GM21619 (cell line): ENCODE data around the gene DCST2.

ENCODE experiments used
- ATAC-seq: cut with Tn5 transposase; IDR thresholded peaks from one replicate; pipeline ENCODE4 v1.9.1; 2021; ENCODE audit not compliant: unreplicated experiment

The DCST2 gene

DNA sequence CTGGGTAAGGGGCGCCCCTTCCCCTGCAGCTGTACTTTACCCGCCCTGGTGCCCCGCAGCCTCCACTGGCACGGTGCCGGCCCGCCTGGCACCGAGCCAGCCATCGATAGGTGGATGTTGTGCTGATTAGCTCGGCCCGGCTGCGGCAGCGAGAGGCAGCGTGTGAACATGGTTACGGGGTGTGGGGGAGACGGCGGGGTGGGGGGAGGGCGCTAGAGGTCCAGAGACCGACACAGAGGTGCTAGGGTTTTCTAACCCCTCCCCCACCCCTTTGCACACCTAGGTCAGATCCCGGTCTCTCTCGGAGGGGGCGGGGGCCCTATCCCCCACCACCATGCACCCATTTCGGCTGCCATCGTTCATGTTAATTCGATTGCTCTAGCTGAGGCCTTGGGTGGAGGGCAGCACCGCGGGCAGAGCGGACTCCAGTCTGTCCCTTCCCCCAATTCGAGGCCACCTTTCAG, 36.6 kb upstream of the DCST2 start:
- no peak for ATAC-seq

DNA sequence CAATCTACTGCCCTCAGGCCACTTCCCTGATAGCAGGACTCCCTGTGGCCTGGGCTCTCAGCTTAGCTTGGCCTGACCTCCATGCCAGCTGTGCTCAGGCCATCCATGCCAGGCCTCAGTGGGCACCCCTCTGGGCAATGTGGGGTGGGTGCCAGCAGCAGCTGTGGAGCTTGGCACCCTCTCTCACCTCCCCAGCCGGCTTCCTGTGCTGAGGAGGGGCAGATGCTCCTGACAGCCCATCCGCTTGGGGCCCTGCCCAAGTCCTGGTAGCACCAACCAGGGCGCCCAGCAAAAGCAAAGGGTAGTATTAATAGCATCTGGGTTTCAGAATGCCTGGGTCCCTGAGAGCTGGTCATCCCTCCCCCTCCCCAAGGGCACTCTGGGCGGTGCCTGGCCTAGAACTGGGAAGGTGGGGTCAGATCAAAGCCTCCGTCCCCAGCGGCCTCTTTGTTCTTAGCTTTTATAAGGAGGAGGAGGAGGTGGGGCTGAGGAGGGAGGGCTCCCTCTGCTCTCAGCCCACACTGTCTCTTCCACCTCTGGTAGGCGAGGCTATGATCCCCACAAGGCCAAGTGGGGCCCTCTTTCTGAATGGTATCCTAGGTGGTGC, 36.1 kb upstream of the DCST2 start:
- ATAC-seq = no peak

DNA sequence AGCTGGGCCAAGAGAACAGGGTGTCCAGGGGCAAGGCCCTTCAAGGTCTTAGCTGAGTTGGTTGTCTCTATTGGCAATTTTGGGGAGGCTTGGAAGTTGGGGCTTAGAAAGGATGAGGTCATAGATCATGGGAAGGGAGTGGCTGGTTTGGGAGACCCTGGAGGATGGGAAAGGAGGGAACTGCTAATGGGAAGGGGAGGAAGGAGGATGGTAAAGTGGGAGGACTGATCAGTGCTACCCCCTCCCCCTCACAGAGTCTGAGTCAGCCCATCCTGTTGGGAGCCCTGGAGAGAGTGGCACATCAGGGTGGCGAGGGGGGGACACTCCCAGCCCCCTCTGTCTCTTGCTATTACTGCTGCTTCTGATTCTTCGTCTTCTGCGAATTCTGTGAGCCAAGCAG, 35.0 kb upstream of the DCST2 start:
- ATAC-seq = no peak

DNA sequence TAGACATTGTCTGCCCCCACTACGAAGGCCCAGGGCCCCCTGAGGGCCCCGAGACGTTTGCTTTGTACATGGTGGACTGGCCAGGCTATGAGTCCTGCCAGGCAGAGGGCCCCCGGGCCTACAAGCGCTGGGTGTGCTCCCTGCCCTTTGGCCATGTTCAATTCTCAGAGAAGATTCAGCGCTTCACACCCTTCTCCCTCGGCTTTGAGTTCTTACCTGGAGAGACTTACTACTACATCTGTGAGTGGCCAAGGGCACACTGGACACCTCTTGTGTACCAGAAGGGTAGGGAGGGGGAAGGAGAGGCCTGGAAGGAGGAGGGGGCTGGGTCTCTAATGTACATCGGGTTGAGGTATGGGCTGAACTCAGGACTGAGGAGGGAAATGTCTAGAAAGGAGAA, 33.2 kb upstream of the DCST2 start:
- no peak for ATAC-seq

DNA sequence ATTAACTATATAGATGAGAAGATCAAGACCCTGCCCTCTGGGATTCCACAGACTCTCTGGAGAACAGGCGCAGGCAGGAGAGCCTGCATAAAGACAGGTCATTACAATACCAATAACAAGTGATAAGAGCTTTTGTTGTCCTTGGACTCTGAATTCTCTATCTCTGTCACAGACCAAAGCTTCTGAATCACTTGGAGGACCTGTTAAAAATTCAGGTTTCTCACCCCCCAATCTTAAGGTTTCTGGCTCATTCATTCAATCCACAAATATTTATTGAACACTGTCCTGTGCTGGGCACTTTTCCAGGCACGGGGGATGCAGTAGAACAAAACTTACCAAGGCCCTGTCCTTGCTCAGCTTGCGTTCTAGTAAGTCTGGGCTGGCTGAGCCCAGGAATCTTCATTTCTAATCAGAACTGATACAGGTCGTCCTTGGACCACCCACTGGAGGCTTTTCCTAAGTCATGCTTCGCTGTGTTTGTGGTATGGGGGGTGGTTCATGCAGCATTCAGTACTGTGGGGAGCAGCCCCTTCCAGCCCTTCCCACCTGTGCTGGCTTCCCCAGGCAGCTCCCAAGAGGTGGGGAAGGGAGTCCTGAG, 31.4 kb upstream of the DCST2 start:
- ATAC-seq = no peak

GRCh38 chr1:155064111-155064831, 30.7 kb upstream of the DCST2 start:
- no peak for ATAC-seq

- ATAC-seq = peak; percentile 64
Measured at GRCh38 chr1:155063550-155064110, 30.0 kb upstream of the DCST2 start, which contains the start of gene EFNA4. Gene EFNA4, plus strand, starts transcription at chr1:155063740. Its CDS starts 84 bp downstream, at chr1:155063824.

DNA sequence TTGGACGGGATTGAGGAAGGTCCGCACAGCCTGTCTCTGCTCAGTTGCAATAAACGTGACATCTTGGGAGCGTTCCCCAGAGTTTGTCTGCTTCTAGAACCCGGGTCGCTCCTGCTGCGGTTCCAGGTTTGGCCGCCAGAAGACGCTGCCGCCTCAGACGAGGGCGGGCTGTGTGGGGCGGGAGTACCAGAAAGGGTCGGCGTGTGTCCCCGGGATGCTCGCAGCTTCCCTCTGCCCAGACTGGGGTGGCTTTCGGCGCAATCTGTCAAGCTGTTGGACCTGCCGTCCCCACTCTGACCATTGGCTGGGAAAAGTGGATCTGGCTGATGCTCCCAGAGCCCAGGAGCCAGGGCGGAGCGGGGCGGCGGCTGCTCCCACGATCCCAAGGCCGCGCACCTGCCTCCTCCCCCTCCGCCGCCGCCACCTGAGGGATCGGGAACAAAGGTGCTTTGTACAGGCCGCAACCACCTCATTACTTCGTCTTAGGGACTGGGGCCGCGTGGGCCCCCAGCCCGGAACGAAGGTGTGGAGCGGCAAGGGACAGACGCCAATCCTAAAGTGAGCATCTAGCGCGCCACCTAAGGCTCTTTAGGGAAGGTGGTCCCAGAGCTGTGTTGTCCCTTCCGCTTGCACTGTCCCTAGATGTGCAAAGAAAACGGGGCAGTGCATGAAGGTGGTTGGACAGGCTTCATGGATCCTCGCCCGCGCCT, 29.3 kb upstream of the DCST2 start:
- ATAC-seq = no peak

DNA sequence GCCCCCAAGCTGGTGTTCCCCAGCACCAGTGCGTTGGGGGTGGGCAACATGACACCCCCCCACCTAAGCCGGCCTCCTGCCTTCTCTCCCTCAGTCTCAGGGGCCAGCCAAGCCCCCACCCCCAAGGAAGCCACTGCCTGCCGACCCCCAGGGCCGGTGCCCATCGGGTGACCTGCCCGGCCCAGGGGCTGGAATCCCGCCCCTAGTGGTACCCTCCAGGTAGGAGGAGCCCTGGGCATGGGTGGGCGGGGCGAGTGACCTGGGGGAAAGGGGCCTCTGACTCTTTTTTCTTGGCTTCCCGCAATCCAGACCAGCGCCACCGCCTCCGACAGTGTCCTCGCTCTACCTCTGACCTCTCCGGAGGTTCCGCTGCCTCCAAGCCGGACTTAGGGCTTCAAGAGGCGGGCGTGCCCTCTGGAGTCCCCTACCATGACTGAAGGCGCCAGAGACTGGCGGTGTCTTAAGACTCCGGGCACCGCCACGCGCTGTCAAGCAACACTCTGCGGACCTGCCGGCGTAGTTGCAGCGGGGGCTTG, 28.6 kb upstream of the DCST2 start:
- ATAC-seq = no peak

GRCh38 chr1:155061381-155062150, 28.0 kb upstream of the DCST2 start:
- peak; percentile 42 for ATAC-seq

GRCh38 chr1:155060736-155061135, 27.2 kb upstream of the DCST2 start:
- ATAC-seq = no peak

- no peak for ATAC-seq
Measured at GRCh38 chr1:155057788-155058211, 24.2 kb upstream of the DCST2 start.

DNA sequence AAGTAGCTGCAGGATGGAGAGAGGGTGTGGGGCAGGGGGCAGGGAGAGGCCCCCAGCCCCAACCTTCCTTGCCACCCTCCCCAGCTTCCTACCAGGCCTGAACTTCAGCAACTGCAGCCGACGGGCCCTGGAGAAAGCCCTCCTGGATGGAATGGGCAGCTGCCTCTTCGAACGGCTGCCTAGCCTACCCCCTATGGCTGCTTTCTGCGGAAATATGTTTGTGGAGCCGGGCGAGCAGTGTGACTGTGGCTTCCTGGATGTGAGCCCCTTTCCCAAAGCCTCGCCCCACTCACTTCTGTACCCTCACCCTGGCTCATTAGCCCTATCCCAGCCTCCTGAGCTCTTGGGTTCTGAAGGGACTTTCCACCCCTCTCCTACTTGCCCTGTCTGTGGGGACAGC, 23.5 kb upstream of the DCST2 start:
- no peak for ATAC-seq

DNA sequence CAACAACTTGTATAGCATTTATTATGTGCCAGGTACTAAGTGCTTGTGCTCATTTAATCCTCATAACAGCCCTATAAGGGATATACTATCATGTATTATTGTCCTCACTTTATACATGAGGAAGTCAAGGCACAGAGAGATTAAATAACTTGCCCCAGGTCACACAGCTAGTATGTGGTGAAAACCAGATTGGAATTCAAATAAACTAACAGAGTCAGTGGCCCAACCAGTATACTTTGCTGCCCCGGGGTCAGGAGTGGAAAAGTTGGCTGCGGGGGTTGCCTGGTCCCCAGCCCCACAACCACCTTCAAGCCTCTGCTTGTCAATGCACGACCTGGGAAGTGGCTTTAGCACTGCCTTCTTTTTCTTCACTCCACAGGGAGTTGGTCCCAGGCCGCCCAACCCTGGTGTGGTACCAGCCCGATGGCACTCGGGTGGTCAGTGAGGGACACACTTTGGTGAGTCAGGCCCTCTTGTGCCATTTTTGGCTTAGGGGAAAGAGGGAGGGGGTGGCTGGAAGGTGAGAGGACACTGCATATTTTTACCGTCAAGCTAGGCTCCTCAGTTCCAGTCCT, 20.0 kb upstream of the DCST2 start:
- no peak for ATAC-seq

DNA sequence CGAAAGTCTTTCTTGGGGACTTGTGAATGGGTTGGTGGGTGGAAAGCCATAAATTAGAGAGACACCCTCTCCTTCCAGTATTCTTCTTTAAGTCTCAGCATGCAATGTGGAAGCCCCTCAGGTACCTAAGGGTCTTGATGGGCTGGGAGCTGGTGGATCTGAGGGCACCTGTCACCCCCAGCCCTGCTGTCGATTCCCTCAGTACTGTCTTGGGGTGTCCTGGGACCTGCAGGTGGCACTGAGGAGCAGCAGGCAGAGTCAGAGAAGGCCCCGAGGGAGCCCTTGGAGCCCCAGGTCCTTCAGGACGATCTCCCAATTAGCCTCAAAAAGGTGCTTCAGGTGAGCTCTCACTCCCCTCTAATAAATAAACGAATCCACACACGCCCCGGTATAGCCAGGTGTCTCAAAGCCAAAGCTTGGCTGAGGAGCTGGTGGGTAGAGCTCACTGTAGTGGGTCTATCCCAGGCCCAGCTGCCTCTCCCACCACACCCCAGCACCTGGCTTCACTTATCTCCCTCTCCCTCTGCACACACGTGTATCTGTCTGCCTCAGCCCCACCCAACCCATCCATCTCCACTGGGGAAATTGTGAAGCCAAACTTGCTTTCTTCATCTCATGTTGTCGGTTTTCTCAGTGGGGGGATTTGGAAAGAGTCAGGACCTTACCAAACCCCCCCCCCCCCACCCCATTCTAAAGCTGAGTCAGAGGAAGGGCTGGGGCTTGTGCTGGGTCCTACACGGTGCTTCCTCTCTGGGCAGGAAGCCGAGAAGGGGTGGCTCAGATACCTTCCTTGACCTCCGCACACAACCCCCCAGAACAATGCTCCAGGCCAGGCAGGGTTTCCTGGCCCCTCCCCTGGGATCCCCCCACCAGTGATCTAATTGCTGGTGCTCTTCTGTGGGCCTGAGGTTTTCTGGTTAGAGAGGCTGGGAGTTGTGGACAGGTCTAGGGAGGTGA, 19.1 kb upstream of the DCST2 start:
- ATAC-seq = no peak

- ATAC-seq = peak; percentile 3
Measured at GRCh38 chr1:155051777-155052398, 18.3 kb upstream of the DCST2 start.

DNA sequence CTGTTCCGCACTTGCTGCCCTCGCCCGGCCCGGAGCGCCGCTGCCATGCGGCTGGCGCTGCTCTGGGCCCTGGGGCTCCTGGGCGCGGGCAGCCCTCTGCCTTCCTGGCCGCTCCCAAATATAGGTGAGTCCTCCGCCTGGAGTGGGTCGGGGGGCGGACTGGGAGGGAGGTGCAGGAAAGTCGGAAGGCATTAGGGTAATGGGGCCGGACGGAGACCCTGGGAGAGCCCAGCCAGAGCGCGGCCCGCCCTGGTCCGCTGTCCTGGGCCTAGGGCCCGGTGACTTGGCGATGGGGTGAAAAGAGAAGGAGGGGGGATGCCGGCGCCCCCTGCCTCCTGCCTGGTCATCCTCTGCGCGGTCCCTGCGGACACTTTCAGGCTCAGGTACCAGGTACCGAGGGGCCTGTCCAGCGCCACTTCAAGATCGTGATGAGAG, 17.8 kb upstream of the DCST2 start:
- no peak for ATAC-seq
